HepG2 (cell line): ENCODE measurements around the gene ZSCAN4. TPM values are rescaled to one million over a fixed set of nuclear protein-coding genes. Genes with fewer than 3 reads are reported as not detected.

ENCODE experiments used
- AGO2 ChIP-seq: fragments of 200-400 bp; formaldehyde crosslinking; optimal IDR thresholded peaks from 2 replicates; pipeline ENCODE3; 2017; ENCODE audit warnings: mild to moderate bottlenecking, low read depth, low read length, moderate library complexity
- AKAP8 ChIP-seq: sonication (generic); formaldehyde crosslinking; IDR thresholded peaks from 2 replicates; pipeline ENCODE4 v1.5.1; 2020; ENCODE audit warnings: mild to moderate bottlenecking, missing genetic modification reagents
- ATF7-NPFF ChIP-seq: sonication (generic); formaldehyde crosslinking; IDR thresholded peaks from 2 replicates; pipeline ENCODE4 v1.8.1; 2023; ENCODE audit warnings: mild to moderate bottlenecking, low read depth, missing genetic modification reagents, moderate library complexity
- CCDC6 ChIP-seq: sonication (generic); formaldehyde crosslinking; IDR thresholded peaks from 2 replicates; pipeline ENCODE4 v1.8.1; 2022; ENCODE audit warnings: mild to moderate bottlenecking, missing genetic modification reagents, moderate library complexity
- GTF3A ChIP-seq: sonication (generic); formaldehyde crosslinking; conservative IDR thresholded peaks from 2 replicates; pipeline ENCODE4 v1.4.0; 2020; ENCODE audit warnings: mild to moderate bottlenecking, missing genetic modification reagents
- KLF9 ChIP-seq: IDR thresholded peaks from 2 replicates; pipeline ENCODE4 v1.6.1; 2016; ENCODE audit warnings: low read depth
- LCORL ChIP-seq, 2 experiments: fragments of 450-650 bp in 1 of 2; sonication (generic) in 1 of 2; formaldehyde crosslinking in 1 of 2; IDR thresholded peaks; 2 replicates each; pipeline versions ENCODE4 v1.5.0 to v1.6.1; 2017 to 2020; ENCODE audit warnings: antibody characterized with exemption in 1 of 2, missing genetic modification reagents in 1 of 2
- SMAD9 ChIP-seq: sonication (generic); formaldehyde crosslinking; IDR thresholded peaks from 2 replicates; pipeline ENCODE4 v1.5.1; 2020; ENCODE audit warnings: mild to moderate bottlenecking, missing genetic modification reagents
- ZFP1 ChIP-seq: IDR thresholded peaks from 2 replicates; pipeline ENCODE4 v1.6.1; 2016
- ZNF124 ChIP-seq: sonication (generic); formaldehyde crosslinking; IDR thresholded peaks from 2 replicates; pipeline ENCODE4 v1.4.0; 2020; ENCODE audit warnings: missing genetic modification reagents
- ZNF180 ChIP-seq: sonication (generic); formaldehyde crosslinking; IDR thresholded peaks from 2 replicates; pipeline ENCODE4 v1.4.0; 2020; ENCODE audit warnings: low read depth, missing genetic modification reagents, borderline replicate concordance
- ZNF326 ChIP-seq: sonication (generic); formaldehyde crosslinking; IDR thresholded peaks from 2 replicates; pipeline ENCODE4 v1.4.0; 2020; ENCODE audit warnings: missing genetic modification reagents, borderline replicate concordance
- ZNF660 ChIP-seq: sonication (generic); formaldehyde crosslinking; IDR thresholded peaks from 2 replicates; pipeline ENCODE4 v1.5.1; 2020; ENCODE audit warnings: mild to moderate bottlenecking, low read depth, missing genetic modification reagents, borderline replicate concordance
- ZNF747 ChIP-seq: sonication (generic); formaldehyde crosslinking; IDR thresholded peaks from 2 replicates; pipeline ENCODE4 v1.8.1; 2023; ENCODE audit warnings: missing genetic modification reagents, mild to moderate bottlenecking, borderline replicate concordance
- ZNF766 ChIP-seq: sonication (generic); formaldehyde crosslinking; IDR thresholded peaks from 2 replicates; pipeline ENCODE4 v1.5.0; 2020; ENCODE audit warnings: missing genetic modification reagents, borderline replicate concordance
- ZNF773 ChIP-seq: sonication (generic); formaldehyde crosslinking; IDR thresholded peaks from 2 replicates; pipeline ENCODE4 v1.4.0; 2020; ENCODE audit warnings: missing genetic modification reagents, borderline replicate concordance
- ZNF816 ChIP-seq: sonication (generic); formaldehyde crosslinking; IDR thresholded peaks from 2 replicates; pipeline ENCODE4 v1.8.0; 2022; ENCODE audit warnings: missing genetic modification reagents, mild to moderate bottlenecking, borderline replicate concordance
- ZNF850 ChIP-seq: sonication (generic); formaldehyde crosslinking; conservative IDR thresholded peaks from 2 replicates; pipeline ENCODE4 v1.9.0; 2021; ENCODE audit warnings: mild to moderate bottlenecking, missing genetic modification reagents
- ZNF879 ChIP-seq: sonication (generic); formaldehyde crosslinking; IDR thresholded peaks from 2 replicates; pipeline ENCODE4 v1.8.1; 2023; ENCODE audit warnings: missing genetic modification reagents
- ZSCAN12 ChIP-seq: sonication (generic); formaldehyde crosslinking; IDR thresholded peaks from 2 replicates; pipeline ENCODE4 v1.9.0; 2021; ENCODE audit warnings: mild to moderate bottlenecking, missing genetic modification reagents
- polyA plus RNA-seq, 8 experiments: library from polyadenylated mRNA; depleted of rRNA in 3 of 8; stranded (reverse) in 7 of 8; unstranded in 1 of 8; fragments of >200 nt; fragmentation: Illumina TruSeq in 4 of 8; extraction: Trizol in 4 of 8; gene quantifications; 2 replicates each; pipeline versions ENCODE4 v1.2.1 to v1.2.3, GENCODE V29; 2011 to 2016; ENCODE audit warnings: low read depth in 4 of 8, missing spikeins in 1 of 8, mixed read lengths in 1 of 8; ENCODE audit not compliant: insufficient read depth in 1 of 8
- total RNA-seq, 5 experiments: library from RNA; depleted of rRNA; stranded (reverse); fragments of >200 nt; fragmentation: Illumina TruSeq; extraction: Trizol; gene quantifications; 2 replicates each; pipeline ENCODE4 v1.2.3, GENCODE V29; 2016; ENCODE audit warnings: low read depth in 1 of 5
- TF ChIP-seq, protein P1 (sequence below): sonication (generic); formaldehyde crosslinking; IDR thresholded peaks from 2 replicates; pipeline ENCODE4 v1.4.0; 2020; ENCODE audit warnings: missing genetic modification reagents
- TF ChIP-seq, protein P2 (sequence below): sonication (generic); formaldehyde crosslinking; IDR thresholded peaks from 2 replicates; pipeline ENCODE4 v1.5.0; 2020; ENCODE audit warnings: mild to moderate bottlenecking, missing genetic modification reagents, borderline replicate concordance
- TF ChIP-seq, protein P3 (sequence below): sonication (generic); formaldehyde crosslinking; IDR thresholded peaks from 2 replicates; pipeline ENCODE4 v1.8.1; 2022; ENCODE audit warnings: mild to moderate bottlenecking, missing genetic modification reagents

ZSCAN4 gene
- total and polyA plus RNA-seq, 2 of the 13 experiments (the other 11 are each of a cell fraction or from before 2014, with no cell fraction given), result 0.60 to 0.73 TPM

DNA sequence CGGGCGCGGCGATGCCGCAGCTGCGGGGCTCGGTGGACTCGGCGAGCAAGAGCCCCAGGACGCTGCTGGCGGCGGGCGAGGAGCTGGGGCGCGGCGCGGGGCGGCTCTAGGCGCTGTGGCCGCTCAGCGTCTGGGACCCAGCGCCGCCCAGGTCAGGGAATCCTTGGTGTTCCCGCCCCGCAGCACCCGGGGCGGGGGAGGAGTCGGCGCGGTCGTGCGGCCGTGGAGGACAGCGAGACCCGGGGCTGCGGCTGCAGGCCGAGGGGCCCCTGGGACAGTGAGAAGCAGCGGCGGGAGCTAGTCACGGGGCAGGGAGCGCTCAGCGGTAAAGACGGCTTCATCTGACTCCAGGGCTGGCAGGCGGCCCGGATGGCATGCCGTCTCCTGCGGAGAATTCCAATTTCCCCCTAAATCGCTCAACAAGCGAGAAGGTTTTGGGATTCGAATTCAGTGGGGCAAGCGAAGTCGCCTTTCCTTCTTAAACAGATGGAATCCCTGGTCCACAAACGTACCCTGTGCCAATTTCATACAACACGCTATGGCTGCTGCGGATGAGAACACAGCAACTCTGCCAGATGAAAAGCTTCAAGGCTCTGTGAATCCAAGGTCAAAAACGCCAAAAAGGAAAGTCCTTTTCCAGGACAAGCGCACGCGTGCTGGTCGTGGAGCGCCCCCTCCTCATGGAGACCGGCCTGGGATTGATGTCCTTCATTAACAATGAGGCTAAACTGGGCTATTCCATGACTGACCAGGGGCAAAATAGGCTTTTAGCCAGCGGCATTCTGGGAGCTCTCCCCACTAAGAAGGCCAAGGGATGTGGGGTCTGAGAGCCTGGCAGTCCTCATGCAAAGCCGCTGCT is 4.2 kb upstream of the ZSCAN4 start (continued):
- no peak for TF ChIP-seq SMAD9 (CRISPR knock-in tag)
- peak; percentile 72 for TF ChIP-seq AGO2
- 0 out of 2 replicates have a peak, but pooled peaks have one; percentile 9 for TF ChIP-seq ZFP1 (CRISPR knock-in tag)
- TF ChIP-seq KLF9 (CRISPR knock-in tag), result no peak
- TF ChIP-seq ZNF879 (CRISPR knock-in tag), result no peak
- no peak for TF ChIP-seq AKAP8 (CRISPR knock-in tag)
- no peak for TF ChIP-seq LCORL (IDR thresholded peaks at IDR 0.05)
- TF ChIP-seq LCORL (CRISPR knock-in tag; IDR thresholded peaks at IDR 0.05), result peak; percentile 66
- TF ChIP-seq ZNF180 (CRISPR knock-in tag), result no peak
- TF ChIP-seq, protein P1, sequence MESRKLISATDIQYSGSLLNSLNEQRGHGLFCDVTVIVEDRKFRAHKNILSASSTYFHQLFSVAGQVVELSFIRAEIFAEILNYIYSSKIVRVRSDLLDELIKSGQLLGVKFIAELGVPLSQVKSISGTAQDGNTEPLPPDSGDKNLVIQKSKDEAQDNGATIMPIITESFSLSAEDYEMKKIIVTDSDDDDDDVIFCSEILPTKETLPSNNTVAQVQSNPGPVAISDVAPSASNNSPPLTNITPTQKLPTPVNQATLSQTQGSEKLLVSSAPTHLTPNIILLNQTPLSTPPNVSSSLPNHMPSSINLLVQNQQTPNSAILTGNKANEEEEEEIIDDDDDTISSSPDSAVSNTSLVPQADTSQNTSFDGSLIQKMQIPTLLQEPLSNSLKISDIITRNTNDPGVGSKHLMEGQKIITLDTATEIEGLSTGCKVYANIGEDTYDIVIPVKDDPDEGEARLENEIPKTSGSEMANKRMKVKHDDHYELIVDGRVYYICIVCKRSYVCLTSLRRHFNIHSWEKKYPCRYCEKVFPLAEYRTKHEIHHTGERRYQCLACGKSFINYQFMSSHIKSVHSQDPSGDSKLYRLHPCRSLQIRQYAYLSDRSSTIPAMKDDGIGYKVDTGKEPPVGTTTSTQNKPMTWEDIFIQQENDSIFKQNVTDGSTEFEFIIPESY (CRISPR knock-in tag), result no peak
- no peak for TF ChIP-seq ZNF747 (CRISPR knock-in tag)
- TF ChIP-seq ZNF326, result no peak
- peak; percentile 44; the same call in 1 of the 2 replicates for TF ChIP-seq CCDC6
- 0 out of 2 replicates have a peak, but pooled peaks have one; percentile 46 for TF ChIP-seq ZNF773 (CRISPR knock-in tag)
- TF ChIP-seq, protein P2, sequence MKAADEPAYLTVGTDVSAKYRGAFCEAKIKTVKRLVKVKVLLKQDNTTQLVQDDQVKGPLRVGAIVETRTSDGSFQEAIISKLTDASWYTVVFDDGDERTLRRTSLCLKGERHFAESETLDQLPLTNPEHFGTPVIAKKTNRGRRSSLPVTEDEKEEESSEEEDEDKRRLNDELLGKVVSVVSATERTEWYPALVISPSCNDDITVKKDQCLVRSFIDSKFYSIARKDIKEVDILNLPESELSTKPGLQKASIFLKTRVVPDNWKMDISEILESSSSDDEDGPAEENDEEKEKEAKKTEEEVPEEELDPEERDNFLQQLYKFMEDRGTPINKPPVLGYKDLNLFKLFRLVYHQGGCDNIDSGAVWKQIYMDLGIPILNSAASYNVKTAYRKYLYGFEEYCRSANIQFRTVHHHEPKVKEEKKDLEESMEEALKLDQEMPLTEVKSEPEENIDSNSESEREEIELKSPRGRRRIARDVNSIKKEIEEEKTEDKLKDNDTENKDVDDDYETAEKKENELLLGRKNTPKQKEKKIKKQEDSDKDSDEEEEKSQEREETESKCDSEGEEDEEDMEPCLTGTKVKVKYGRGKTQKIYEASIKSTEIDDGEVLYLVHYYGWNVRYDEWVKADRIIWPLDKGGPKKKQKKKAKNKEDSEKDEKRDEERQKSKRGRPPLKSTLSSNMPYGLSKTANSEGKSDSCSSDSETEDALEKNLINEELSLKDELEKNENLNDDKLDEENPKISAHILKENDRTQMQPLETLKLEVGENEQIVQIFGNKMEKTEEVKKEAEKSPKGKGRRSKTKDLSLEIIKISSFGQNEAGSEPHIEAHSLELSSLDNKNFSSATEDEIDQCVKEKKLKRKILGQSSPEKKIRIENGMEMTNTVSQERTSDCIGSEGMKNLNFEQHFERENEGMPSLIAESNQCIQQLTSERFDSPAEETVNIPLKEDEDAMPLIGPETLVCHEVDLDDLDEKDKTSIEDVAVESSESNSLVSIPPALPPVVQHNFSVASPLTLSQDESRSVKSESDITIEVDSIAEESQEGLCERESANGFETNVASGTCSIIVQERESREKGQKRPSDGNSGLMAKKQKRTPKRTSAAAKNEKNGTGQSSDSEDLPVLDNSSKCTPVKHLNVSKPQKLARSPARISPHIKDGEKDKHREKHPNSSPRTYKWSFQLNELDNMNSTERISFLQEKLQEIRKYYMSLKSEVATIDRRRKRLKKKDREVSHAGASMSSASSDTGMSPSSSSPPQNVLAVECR, result peak; percentile 67; the same call in 1 of the 2 replicates
- TF ChIP-seq ZNF816, result no peak
- TF ChIP-seq ZNF766 (CRISPR knock-in tag), result no peak
- no peak for TF ChIP-seq GTF3A (CRISPR knock-in tag)
- TF ChIP-seq ZNF124 (CRISPR knock-in tag), result 0 out of 2 replicates have a peak, but pooled peaks have one; percentile 48
- TF ChIP-seq ZNF850 (CRISPR knock-in tag), result no peak
- no peak for TF ChIP-seq ZSCAN12 (CRISPR knock-in tag)
- TF ChIP-seq, protein P3, sequence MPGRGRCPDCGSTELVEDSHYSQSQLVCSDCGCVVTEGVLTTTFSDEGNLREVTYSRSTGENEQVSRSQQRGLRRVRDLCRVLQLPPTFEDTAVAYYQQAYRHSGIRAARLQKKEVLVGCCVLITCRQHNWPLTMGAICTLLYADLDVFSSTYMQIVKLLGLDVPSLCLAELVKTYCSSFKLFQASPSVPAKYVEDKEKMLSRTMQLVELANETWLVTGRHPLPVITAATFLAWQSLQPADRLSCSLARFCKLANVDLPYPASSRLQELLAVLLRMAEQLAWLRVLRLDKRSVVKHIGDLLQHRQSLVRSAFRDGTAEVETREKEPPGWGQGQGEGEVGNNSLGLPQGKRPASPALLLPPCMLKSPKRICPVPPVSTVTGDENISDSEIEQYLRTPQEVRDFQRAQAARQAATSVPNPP, result no peak
- TF ChIP-seq ATF7-NPFF, result peak; percentile 69; the same call in 1 of the 2 replicates
- TF ChIP-seq ZNF660 (CRISPR knock-in tag), result no peak
